Natural killer cell treated with Interleukin-12 subunit alpha and Interleukin-12 subunit beta and Interleukin-15 and Interleukin-18, amount 100 ng/mL, for 72 hours (primary cell): Measurements from ENCODE around the gene GC. TPM values are rescaled to one million over a fixed set of nuclear protein-coding genes. Genes with fewer than 3 reads are reported as not detected.
"Not testable (repeated sequence)": the region's sequence is repeated elsewhere in the genome, so short reads cannot be mapped to it uniquely, and the experiment has no call there.

ENCODE experiments used
- ATAC-seq, 2 donors: fragments of 150-1000 bp; cut with Tn5 transposase in 1 of 2; sonication (Bioruptor Pico), chemical (Tn5 transposase) in 1 of 2; 2 replicates each; pipeline ENCODE4 v1.10.0; 2021
- DNase-seq: peaks from one replicate; pipeline ENCODE4 v3.0.0; 2022; ENCODE audit warnings: low spot score
- H3K27ac Mint-ChIP-seq, 2 donors: 1 replicate in 1 of 2; 2 replicates in 1 of 2; pipeline ENCODE4 v1.8.0; 2022; ENCODE audit warnings: mixed read lengths in 2 of 2, mild to moderate bottlenecking in 1 of 2, moderate library complexity in 1 of 2
- H3K27me3 Mint-ChIP-seq, 2 donors: 1 replicate in 1 of 2; 2 replicates in 1 of 2; pipeline ENCODE4 v1.8.0; 2022; ENCODE audit warnings: mixed read lengths in 2 of 2
- H3K36me3 Mint-ChIP-seq: one replicate; pipeline ENCODE4 v1.8.0; 2022; ENCODE audit warnings: mixed read lengths
- H3K4me1 Mint-ChIP-seq, 2 donors: 1 replicate in 1 of 2; 2 replicates in 1 of 2; pipeline ENCODE4 v1.8.0; 2022; ENCODE audit warnings: low read depth in 2 of 2, mixed read lengths in 2 of 2, mild to moderate bottlenecking in 1 of 2
- H3K4me3 Mint-ChIP-seq: one replicate; pipeline ENCODE4 v1.8.0; 2022; ENCODE audit warnings: mixed read lengths
- H3K9me3 Mint-ChIP-seq: 2 replicates; pipeline ENCODE4 v1.8.0; 2022; ENCODE audit warnings: mixed read lengths
- total RNA-seq, 2 donors: library from RNA; stranded (reverse); gene quantifications; one replicate each; pipeline ENCODE4 v1.2.3, GENCODE V29; 2022

The GC gene
- not detected for total RNA-seq

DNA sequence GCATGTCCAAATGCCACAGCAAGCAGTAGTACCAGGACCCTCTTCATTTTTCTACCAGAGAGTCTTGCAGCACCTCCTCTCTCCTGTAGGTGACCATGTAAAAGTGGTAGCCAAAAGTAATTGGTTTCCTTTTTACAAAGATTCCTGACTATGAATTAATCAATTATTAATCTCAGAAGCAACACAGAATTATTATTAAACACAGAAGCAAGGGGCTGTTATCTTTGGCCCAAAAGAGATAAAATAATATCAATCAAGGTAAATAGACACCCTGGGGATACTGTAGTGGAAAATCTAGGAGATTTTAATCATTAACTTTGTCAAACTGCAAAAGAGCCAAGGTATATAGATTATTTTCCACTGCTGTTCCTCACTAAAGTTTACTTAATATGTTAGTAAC is at the start of gene GC:
Gene GC (minus strand): TSS at position 108 of the 400 bp plus-strand sequence. CDS start 61 bp downstream, at position 47.
- ATAC-seq, result no peak
- Mint-ChIP-seq H3K36me3 (no peaks in the 10 kb centered on the region), H3K27me3 (peaks cover 6 to 17% of the 10 kb centered on the region in 2 donors), H3K4me1 (no peaks in the 10 kb centered on the region), H3K4me3 (no peak within 1 kb of the TSS), H3K9me3 (peaks cover 2% of the 10 kb centered on the region), H3K27ac (no peak within 1 kb of the TSS)
- no peak for DNase-seq

DNA sequence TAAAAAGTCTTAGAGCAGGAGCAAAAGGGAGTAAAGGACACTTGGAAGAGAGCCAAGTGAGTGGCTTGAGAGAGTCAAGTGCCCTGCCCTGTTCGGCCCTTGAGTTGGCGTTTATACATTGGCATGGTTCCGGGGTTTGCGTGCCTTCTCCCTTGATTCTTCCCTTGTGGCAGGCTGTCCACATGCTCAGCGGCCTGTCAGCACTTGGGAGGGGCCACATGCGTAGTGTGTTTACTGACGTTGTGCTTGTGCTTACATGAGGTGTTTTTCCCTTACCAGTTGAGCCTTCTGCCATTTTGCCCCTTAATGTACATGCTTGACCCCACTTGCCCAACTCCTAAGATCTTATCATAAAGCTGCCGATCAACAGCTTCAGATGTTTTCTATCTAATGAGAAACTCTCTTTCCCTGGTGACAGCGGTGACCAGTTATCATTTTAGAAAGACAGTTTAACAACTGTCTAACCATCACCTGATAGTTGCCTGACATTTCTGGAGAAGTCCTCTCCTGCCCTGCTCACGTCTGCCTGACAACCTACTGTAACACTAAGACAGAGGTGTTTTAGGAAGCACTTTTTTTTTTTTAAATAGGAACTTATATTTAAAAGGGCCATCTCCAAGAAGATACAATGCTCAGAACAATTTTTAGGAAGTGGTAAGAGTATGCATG is 49.5 kb upstream of the GC start:
- no peak for ATAC-seq
- H3K36me3 Mint-ChIP-seq, result no peaks in the 10 kb centered on the region
- no peaks in the 10 kb centered on the region for H3K9me3 Mint-ChIP-seq

GRCh38 chr4:71832049-71832448 is 48.2 kb upstream of the GC start:
- H3K4me1 Mint-ChIP-seq, result no peaks in the 10 kb centered on the region
- no peak overlapping the region for H3K4me3 Mint-ChIP-seq
- DNase-seq (no peak), ATAC-seq (no peak)
- peaks cover 0 to 5% of the 10 kb centered on the region in 2 donors for H3K27me3 Mint-ChIP-seq
- H3K27ac Mint-ChIP-seq, result no peak overlapping the region
- no peaks in the 10 kb centered on the region for H3K9me3 Mint-ChIP-seq
- H3K36me3 Mint-ChIP-seq, result no peaks in the 10 kb centered on the region

More for the DNA sequence above, 49.5 kb upstream of the GC start:
- Mint-ChIP-seq H3K4me1 (no peaks in the 10 kb centered on the region), H3K4me3 (no peak overlapping the region), H3K27me3 (peaks cover 0 to 5% of the 10 kb centered on the region in 2 donors), H3K27ac (no peak overlapping the region)
- no peak for DNase-seq

DNA sequence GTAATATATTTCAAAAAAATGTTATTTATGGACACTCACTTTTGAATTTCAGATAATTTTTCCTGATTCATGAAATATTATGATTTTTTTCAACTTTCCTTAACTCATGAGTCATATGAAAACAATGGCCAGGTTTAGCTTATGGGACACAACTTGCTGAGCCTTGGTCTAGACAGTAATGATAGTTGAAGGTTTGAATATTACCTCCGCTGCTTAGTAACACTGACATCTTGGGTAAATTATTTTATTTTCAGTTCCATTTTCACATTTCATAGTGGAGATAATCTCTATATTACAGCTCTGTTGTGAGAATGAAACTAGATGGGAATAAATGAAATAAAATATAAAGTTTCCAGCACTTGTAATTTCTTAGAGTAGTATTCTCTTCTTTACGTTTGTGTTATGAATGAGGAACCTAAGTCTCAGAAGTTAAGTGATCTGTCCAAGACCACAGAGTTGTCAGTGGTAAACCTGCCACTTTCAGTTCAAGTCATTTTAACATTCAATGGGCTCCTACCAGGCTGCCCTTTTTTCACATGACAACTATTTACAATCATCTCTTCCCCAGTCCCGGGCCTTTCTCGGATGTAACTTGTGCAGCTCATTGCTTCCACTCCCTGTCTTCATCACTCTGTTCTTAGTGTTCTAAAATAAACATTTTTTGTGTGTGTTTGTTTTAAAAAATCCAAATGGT is 46.8 kb upstream of the GC start:
- Mint-ChIP-seq H3K36me3 (no peaks in the 10 kb centered on the region), H3K4me1 (peaks cover 0 to 4% of the 10 kb centered on the region in 2 donors), H3K9me3 (peaks cover 5% of the 10 kb centered on the region), H3K4me3 (no peak overlapping the region), H3K27me3 (peaks cover 0 to 5% of the 10 kb centered on the region in 2 donors), H3K27ac (no peak overlapping the region)
- DNase-seq (no peak), ATAC-seq (peak in 1 of 2 donors; percentile 52)

- Mint-ChIP-seq H3K36me3 (no peaks in the 10 kb centered on the region), H3K27ac (no peak overlapping the region), H3K27me3 (no peaks in the 10 kb centered on the region), H3K9me3 (peaks cover 5% of the 10 kb centered on the region), H3K4me1 (peaks cover 0 to 4% of the 10 kb centered on the region in 2 donors), H3K4me3 (no peak overlapping the region)
- DNase-seq (no peak), ATAC-seq (no peak)
Measured at GRCh38 chr4:71828470-71828869, 44.6 kb upstream of the GC start.

GRCh38 chr4:71827826-71828225 is 43.9 kb upstream of the GC start:
- Mint-ChIP-seq H3K4me1 (peaks cover 0 to 4% of the 10 kb centered on the region in 2 donors), H3K4me3 (no peak overlapping the region), H3K36me3 (no peaks in the 10 kb centered on the region), H3K9me3 (peaks cover 5% of the 10 kb centered on the region), H3K27me3 (no peaks in the 10 kb centered on the region), H3K27ac (no peak overlapping the region)
- ATAC-seq (no peak), DNase-seq (no peak)

DNA sequence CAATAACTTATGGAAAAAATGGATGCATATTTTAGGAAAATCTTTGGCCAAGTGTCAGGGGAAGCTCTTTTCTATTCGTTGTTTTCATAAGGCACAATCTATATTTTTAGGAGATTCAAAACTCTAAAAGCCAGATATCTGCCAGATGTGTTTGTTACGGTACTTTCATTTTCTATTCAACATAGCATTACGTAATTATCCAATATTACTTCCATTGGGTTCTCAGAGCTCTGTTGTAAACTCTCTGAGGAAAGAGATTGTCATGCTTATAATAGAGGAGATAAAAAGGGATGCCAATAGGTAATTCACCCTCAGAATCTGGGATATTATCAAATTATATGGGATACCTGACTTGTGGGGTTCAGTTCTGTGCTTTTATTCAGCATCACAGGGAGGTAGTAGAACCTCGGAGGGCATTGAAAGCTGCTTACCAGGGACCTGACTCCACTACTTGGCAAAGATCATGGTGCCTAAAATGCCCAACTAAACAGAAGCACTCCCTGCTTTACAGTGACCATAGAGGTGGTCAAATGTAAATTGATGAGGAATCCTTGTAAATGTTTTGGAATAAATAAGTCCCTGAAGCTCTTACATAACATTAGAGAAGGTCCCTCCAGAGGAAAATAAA is 32.9 kb upstream of the GC start:
- no peak for ATAC-seq
- peaks cover 1% of the 10 kb centered on the region for H3K9me3 Mint-ChIP-seq
- no peak for DNase-seq
- no peak overlapping the region for H3K27ac Mint-ChIP-seq
- no peaks in the 10 kb centered on the region for H3K4me1 Mint-ChIP-seq
- H3K36me3 Mint-ChIP-seq, result no peaks in the 10 kb centered on the region
- H3K27me3 Mint-ChIP-seq, result no peaks in the 10 kb centered on the region
- H3K4me3 Mint-ChIP-seq, result no peak overlapping the region

DNA sequence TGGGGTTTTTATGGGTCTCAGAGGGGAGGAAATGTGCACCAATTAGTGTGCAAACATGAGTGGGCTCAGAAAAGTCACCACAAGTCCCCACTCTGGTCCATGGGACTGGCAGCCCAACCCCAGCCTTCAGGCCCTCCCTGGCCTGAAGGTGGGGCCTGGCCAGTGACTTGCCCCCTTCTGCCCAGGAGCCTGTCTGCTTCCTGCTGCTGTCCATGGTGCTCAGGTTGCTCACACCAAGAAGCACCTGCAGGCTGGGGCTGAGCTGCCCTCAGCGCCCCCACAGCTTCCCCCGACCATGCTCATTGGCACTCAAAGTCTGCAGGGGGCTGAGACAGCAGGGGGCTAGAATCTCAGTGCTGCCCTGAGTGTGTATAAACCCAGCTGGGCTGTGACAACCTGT is 30.6 kb upstream of the GC start:
- no peak for DNase-seq
- Mint-ChIP-seq H3K27me3 (no peaks in the 10 kb centered on the region), H3K4me1 (no peaks in the 10 kb centered on the region), H3K4me3 (no peak overlapping the region), H3K9me3 (no peaks in the 10 kb centered on the region), H3K36me3 (no peaks in the 10 kb centered on the region), H3K27ac (no peak overlapping the region)
- ATAC-seq, result peak in 1 of 2 donors; percentile 17

DNA sequence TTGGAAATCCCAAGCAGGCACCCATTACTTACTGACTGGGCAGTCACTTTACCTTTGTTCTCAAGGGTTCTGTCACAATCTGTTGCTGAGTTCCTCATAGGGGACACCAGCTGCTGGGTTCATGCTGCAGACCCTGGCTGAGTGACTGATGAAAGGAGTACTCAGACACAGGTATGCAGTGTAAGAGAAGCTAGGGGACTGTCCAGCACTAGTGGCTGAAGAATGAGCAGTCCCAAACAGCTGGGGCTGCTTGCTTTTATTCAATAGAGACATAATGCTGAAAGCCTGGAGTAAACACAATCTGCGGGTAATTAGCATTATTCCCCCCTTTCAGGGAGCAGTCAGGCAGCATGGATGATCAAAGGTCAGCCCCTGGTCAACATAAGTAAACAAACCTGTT is 25.9 kb upstream of the GC start:
- H3K4me3 Mint-ChIP-seq, H3K27ac Mint-ChIP-seq, H3K36me3 Mint-ChIP-seq, H3K27me3 Mint-ChIP-seq, H3K4me1 Mint-ChIP-seq, H3K9me3 Mint-ChIP-seq, DNase-seq, ATAC-seq: not testable (repeated sequence)

DNA sequence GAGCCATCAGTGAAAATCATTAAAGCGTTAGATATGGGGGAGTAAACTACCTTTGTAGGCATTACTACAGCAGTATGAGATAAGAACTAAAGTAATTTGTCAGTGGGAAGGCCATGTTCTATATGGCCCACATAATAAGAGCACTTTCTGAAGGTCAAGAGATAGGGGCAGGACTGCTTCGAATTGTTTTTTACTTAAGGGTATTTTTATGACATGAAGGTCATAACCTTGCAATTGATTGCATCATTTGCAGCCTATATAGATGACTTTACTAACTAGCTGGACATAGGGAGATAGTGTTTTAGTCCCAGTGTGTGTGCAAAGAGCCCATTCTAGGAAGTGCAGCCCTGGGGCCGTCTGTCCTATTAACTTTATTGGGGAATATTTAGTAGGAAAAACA is 23.6 kb upstream of the GC start:
- H3K27me3 Mint-ChIP-seq, result no peaks in the 10 kb centered on the region
- no peak overlapping the region for H3K4me3 Mint-ChIP-seq
- no peaks in the 10 kb centered on the region for H3K36me3 Mint-ChIP-seq
- no peak overlapping the region for H3K27ac Mint-ChIP-seq
- no peak for ATAC-seq
- no peaks in the 10 kb centered on the region for H3K4me1 Mint-ChIP-seq
- DNase-seq, result no peak
- H3K9me3 Mint-ChIP-seq, result no peaks in the 10 kb centered on the region

GRCh38 chr4:71805230-71805629 is 21.4 kb upstream of the GC start:
- not testable (repeated sequence) for H3K27ac Mint-ChIP-seq, H3K4me3 Mint-ChIP-seq, H3K9me3 Mint-ChIP-seq, H3K36me3 Mint-ChIP-seq, DNase-seq, H3K4me1 Mint-ChIP-seq, H3K27me3 Mint-ChIP-seq, ATAC-seq

DNA sequence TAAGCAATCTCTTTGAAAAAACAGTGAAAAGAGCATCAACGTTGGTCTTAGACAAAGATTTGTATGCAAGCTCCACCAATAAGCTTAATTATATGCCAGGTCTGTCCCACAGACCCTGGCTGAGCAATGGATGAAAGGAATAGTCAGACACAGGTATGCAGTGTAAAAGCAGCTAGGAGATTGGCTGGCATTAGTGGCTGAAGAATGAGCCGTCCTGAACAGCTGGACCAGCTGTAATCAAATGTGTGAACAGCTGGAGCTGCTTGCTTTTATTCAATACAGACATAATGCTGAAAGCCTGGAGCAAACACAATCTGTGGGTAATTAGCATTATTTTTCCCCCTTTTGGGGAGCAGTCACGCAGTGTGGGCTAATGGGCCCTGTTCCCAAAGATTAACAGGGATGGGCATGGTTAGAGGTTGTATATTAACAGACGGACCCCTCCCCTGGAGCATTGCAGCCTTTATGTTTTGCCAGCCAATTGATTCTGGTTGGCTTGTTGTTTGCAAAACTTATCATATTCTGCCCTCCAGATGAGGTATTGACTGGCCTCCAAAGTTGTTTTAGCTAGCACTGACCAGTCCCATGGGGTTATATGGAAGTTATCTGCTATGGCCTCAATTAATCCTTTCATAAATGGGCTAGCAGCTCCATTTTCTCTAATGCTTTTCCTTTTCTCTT is 20.3 kb upstream of the GC start:
- not testable (repeated sequence) for H3K36me3 Mint-ChIP-seq, H3K4me3 Mint-ChIP-seq, DNase-seq, ATAC-seq, H3K27me3 Mint-ChIP-seq, H3K9me3 Mint-ChIP-seq, H3K27ac Mint-ChIP-seq, H3K4me1 Mint-ChIP-seq

GRCh38 chr4:71785959-71786358 is 2.1 kb upstream of the GC start:
- Mint-ChIP-seq H3K27me3 (peaks cover 6 to 11% of the 10 kb centered on the region in 2 donors), H3K9me3 (peaks cover 2% of the 10 kb centered on the region), H3K27ac (no peak overlapping the region), H3K4me1 (no peaks in the 10 kb centered on the region), H3K4me3 (no peak overlapping the region), H3K36me3 (no peaks in the 10 kb centered on the region)
- ATAC-seq (no peak), DNase-seq (no peak)
